Coronary artery (tissue), 2 donors: ENCODE measurements around the gene CERCAM.

ENCODE experiments used
- DNase-seq: peaks from one replicate; pipeline ENCODE4 v3.0.0-alpha.2; 2017; ENCODE audit warnings: low spot score
- H3K27ac ChIP-seq, 2 donors: fragments of 200-600 bp; sonication (generic); one replicate each; pipeline ENCODE4 v1.5.1; 2016 to 2019
- H3K4me3 ChIP-seq: fragments of 200-600 bp; sonication (generic); 2 replicates; pipeline ENCODE4 v1.5.1; 2016; ENCODE audit warnings: mild to moderate bottlenecking, moderate library complexity
- CTCF ChIP-seq: fragments of 200-600 bp; sonication (generic); IDR thresholded peaks from one replicate; pipeline ENCODE4 v1.5.1; 2019; ENCODE audit warnings: antibody characterized with exemption

The CERCAM gene

GRCh38 chr9:128457207-128457606 is 36.5 kb downstream of the CERCAM start:
- peak overlapping the region; percentile 80 for H3K4me3 ChIP-seq
- H3K27ac ChIP-seq, result no peak overlapping the region
- no peak for TF ChIP-seq CTCF
- no peak for DNase-seq

- TF ChIP-seq CTCF, result no peak
- no peak overlapping the region for H3K27ac ChIP-seq
- no peak overlapping the region for H3K4me3 ChIP-seq
- DNase-seq, result no peak
Measured at GRCh38 chr9:128459011-128459410, 38.4 kb downstream of the CERCAM start.

- TF ChIP-seq CTCF, result no peak
- no peak for DNase-seq
- H3K27ac ChIP-seq, result no peak overlapping the region
- no peak overlapping the region for H3K4me3 ChIP-seq
Measured at GRCh38 chr9:128469070-128469469, 48.4 kb downstream of the CERCAM start.

- Histone ChIP-seq H3K27ac (peak overlapping the region in 1 of 2 donors; percentile 32), H3K4me3 (no peak overlapping the region)
- no peak for TF ChIP-seq CTCF
- DNase-seq, result no peak
Measured at GRCh38 chr9:128470560-128470959, 49.9 kb downstream of the CERCAM start.

- H3K4me3 ChIP-seq, result no peak overlapping the region
- no peak overlapping the region for H3K27ac ChIP-seq
- DNase-seq, result no peak
- TF ChIP-seq CTCF, result no peak
Measured at GRCh38 chr9:128473104-128473503, 52.4 kb downstream of the CERCAM start.

GRCh38 chr9:128475867-128476266 is 55.2 kb downstream of the CERCAM start:
- Histone ChIP-seq H3K27ac (no peak overlapping the region), H3K4me3 (no peak overlapping the region)
- no peak for DNase-seq
- TF ChIP-seq CTCF, result no peak

GRCh38 chr9:128479262-128479661 is 58.6 kb downstream of the CERCAM start:
- Histone ChIP-seq H3K27ac (no peak overlapping the region), H3K4me3 (no peak overlapping the region)
- no peak for TF ChIP-seq CTCF
- DNase-seq, result no peak
